GM21381 (cell line): ENCODE results near the gene ZNF689.
"Not testable (repeated sequence)": the region's sequence is repeated elsewhere in the genome, so short reads cannot be mapped to it uniquely, and the experiment has no call there.

Source experiments
- ATAC-seq: cut with Tn5 transposase; IDR thresholded peaks from one replicate; pipeline ENCODE4 v1.9.1; 2021; ENCODE audit warnings: mild to moderate bottlenecking, moderate library complexity; ENCODE audit not compliant: unreplicated experiment

ZNF689 gene

DNA sequence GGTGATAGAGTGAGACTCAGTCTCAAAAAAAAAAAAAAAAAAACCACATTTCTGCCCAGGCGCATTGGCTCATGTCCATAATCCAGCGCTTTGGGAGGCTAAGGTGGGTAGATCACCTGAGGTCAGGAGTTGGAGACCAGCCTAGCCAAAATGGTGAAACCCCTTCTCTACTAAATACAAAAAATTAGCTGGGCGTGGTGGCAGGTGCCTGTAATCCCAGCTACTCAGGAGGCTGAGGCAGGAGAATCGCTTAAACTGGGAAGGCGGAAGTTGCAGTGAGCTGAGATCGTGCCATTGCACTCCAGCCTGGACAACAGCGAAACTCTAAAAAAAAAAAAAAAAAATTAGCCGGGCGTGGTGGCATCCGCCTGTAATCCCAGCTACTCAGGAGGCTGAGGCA lies 26.9 kb upstream of the ZNF689 start:
- not testable (repeated sequence) for ATAC-seq

DNA sequence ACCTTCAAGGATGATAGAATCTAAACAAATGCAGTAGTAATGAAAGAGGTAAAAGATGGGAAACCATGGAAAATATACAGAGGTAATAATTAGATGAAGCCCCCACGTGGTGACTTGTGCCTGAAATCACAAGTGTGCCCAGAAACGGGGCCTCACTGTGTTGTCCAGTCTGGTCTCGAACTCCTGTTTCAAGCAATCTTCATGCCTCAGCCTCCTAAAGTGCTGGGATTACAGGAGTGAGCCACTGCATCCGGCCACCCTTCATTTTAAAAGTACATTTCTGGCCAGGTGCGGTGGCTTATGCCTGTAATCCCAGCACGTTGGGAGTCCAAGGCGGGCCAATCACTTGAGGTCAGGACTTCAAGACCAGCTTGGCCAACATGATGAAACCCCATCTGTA lies 26.4 kb upstream of the ZNF689 start:
- ATAC-seq: no peak

- ATAC-seq: no peak
Measured at GRCh38 chr16:30633526-30633925, 23.3 kb upstream of the ZNF689 start.

- not testable (repeated sequence) for ATAC-seq
Measured at GRCh38 chr16:30632454-30632853, 22.3 kb upstream of the ZNF689 start.

GRCh38 chr16:30628628-30629540 lies 18.7 kb upstream of the ZNF689 start:
- no peak for ATAC-seq

GRCh38 chr16:30626236-30626635 lies 16.0 kb upstream of the ZNF689 start:
- no peak for ATAC-seq

- no peak for ATAC-seq
Measured at GRCh38 chr16:30623536-30624283, 13.5 kb upstream of the ZNF689 start.

DNA sequence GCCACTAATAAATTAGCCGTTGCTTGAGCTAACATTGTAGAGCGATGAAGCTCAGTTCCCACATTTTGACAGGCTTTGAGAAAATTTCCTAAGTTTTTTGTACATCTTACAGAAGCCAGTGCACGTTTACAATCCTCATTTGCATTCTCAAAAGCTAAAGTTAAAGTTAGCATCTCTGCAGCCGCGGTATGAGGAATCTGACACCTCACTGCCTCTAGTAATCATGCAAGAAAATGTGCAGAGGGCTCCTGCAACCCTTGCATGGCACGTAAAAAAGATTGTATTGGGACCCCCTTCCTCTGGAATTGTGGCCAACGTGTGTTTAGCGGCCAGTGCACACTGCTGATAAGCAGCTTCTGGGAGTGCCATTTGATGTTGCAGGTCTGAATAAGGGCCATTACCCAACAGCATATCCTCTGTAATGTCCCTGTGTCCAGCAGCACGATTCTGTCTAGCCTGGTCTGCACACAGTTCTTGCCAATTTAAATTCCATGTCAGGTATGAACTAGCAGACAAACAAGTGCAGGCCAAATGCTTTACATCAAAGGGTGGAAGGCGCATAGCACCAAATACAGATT lies 12.4 kb upstream of the ZNF689 start:
- no peak for ATAC-seq

- ATAC-seq: no peak
Measured at GRCh38 chr16:30621765-30622164, 11.6 kb upstream of the ZNF689 start.

DNA sequence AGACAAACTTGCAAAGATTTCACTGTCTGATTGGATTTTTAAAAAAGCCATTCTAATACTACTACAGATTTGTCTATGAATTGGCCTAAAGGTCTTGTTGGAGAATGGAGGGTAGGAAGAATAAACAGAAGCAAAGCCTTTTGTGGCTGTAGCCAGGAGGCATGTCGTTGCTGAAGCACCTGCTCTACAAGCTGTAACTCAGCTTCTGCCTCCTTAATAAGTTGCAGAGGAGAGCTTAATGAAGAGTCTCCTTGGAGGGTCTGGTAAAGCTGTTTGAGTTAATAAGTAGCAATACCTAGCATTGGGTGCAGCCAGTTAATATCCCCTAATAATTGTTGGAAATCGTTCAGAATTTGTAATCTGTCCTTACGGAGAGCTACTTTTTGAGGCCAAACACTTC lies 10.0 kb upstream of the ZNF689 start:
- ATAC-seq: no peak

DNA sequence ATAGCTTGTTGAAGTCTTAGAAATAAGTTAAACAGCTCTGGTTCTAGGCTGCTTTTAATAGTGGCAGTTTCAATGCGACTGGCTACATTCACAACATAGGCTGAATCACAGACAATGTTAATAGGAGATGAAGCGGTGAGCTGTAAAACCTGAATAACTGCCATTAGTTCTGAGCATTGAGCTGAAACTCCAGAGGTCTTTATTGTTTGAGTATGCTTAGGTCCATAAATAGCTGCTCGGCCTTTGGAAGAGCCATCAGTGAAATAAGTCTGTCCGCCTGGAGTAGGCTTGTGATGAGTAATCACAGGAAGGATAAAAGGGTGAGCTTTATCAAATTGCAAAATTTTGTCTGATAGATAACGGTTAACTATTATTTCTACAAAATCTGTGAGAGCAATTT lies 9.4 kb upstream of the ZNF689 start:
- ATAC-seq: no peak

DNA sequence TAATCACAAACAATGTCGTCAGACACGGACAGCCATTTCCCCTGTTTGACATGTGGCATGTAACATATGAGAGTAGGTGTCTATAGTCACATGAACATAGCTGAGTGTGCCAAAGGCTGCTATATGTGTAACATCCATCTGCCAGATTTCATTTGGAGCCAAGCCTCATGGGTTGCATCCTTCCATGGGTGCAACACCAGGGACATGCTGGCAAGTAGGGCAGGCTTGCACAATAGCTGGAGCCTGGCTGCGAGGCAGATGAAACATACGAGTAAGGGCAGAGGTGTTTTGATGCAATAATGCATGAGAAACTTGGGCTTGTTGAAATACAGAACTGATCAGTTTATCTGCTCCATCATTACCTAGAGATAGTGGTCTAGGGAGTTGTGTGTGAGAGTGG lies 9.0 kb upstream of the ZNF689 start:
- ATAC-seq: no peak

GRCh38 chr16:30615358-30616091 lies 5.3 kb upstream of the ZNF689 start:
- ATAC-seq: no peak

DNA sequence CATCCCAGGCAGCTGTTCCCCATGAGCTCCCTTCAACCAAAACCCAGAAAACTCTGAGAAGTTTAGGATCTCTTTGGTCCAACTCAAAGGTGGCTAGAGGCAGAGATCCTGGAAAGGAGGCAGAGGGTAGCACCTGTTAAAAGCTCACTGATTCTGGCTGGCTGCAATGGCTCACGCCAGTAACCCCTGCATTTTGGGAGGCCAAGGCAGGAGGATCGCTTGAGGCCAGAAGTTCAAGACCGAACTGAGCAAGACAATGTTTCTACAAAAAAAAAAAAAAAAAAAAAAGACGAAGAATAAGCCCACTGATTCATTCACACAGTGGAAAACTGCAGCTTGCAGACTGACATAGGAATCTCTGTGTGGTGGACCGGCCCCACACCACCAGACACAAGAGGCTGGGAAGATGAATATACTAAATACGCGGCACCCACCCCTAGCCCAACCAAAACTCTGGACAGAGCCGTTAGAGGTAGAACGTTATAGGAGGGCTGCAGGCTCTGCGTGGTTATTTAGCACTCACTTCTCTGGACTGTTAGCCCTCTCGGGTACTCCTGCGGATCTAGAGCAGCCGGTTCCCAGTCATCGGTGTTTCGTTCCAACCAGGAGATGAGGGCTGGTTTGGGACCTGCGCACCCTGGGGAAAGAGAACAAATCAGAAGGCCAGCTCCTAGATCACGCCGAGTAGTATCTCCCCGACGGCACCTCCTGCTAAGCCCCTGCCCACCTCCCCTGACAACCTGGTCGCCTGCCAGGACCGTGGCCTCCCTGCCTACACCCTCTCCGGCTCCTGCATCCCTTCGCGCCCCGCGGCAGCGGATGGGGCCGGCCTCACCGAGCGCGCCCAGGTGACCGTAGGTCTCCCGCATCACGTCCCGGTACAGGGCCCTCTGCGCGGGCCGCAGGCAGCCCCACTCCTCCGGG lies 925 bp downstream of the ZNF689 start:
- peak; percentile 32 for ATAC-seq

DNA sequence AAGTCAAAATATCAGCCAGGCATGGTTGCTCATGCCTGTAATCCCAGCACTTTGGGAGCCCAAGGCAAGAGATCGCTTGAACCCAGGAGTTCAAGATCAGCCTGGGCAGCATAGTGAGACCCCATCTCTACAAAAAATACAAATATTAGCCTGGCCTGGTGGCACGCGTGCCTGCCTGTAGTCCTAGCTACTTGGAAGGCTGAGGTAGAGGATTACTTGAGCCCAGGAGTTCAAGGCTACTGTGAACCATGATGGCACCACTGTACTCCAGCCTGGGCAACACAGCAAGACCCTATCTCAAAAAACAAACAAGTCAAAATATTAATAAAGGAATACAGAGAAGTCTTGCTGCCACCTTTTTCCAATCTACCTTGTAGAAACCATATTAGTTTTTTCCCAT lies 4.2 kb downstream of the ZNF689 start:
- ATAC-seq: no peak

DNA sequence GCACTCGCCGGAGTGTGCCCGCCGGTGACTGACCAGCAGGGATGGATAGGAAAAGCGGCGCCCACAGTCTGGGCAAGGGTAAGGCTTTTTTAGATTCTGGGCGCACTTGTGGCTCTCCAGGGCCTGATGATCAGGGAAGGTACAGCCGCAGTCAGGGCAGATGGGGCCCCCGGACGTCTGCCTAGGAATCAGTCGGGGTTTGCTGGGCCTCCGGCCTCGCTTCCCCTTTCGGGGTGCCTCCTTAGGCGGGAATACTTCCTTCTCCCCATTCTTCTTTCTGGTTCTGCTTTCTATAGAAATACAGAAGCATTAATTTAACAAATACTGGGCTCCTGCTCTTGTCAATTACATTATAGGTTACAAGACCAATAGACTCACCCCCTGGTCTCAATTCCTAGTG lies 5.0 kb downstream of the ZNF689 start:
- no peak for ATAC-seq

- no peak for ATAC-seq
Measured at GRCh38 chr16:30604316-30604947, 5.8 kb downstream of the ZNF689 start.

GRCh38 chr16:30603945-30604315 lies 6.3 kb downstream of the ZNF689 start:
- ATAC-seq: no peak

GRCh38 chr16:30602616-30603277 lies 7.4 kb downstream of the ZNF689 start:
- no peak for ATAC-seq
